ENCODE measurements around the gene UBASH3A.

The UBASH3A gene

DNA sequence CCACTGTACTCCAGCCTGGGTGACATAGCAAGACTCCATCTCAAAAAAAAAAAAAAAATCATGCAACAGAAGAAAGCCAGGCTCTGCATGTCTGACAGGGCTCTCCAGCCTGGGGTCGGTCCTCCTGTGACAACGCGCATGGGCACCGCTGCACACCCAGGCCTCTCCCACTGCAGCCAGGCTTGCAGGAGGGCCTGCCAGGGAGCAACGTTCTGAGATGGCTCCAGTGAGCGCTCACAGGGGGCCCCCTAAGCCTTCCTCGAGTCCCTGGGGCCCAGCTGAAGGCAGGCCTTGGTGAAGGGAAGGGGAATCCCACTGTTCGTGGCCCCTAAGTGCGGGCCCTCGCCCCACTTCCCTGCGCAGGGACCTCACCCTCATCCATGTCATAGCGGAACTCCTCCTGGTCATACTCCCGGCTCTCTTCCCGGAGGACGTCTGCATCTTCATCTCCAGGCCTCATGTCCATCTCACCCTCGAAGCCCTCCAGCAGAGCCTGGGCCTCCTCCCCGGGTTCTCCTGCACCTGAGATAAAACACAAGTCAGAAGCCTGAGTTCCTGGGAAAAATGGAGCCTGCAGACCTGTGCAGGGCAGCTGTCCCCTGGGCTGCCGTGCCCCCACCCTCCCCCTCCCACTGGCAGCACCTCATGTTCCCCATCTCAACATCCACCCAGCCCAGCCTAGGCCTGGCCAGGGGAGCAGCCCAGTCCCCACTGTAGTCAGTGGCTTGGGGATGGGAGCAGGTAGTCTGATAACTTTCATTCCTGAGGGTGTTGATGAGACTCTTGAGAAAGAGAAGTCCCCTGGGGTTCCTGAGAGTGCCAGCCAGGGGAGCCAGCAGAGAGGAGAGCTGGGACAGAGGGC is 72.1 kb downstream of the UBASH3A start:
- TF ChIP-seq, protein P1, sequence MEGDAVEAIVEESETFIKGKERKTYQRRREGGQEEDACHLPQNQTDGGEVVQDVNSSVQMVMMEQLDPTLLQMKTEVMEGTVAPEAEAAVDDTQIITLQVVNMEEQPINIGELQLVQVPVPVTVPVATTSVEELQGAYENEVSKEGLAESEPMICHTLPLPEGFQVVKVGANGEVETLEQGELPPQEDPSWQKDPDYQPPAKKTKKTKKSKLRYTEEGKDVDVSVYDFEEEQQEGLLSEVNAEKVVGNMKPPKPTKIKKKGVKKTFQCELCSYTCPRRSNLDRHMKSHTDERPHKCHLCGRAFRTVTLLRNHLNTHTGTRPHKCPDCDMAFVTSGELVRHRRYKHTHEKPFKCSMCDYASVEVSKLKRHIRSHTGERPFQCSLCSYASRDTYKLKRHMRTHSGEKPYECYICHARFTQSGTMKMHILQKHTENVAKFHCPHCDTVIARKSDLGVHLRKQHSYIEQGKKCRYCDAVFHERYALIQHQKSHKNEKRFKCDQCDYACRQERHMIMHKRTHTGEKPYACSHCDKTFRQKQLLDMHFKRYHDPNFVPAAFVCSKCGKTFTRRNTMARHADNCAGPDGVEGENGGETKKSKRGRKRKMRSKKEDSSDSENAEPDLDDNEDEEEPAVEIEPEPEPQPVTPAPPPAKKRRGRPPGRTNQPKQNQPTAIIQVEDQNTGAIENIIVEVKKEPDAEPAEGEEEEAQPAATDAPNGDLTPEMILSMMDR (IDR thresholded peaks at IDR 0.05; ENCODE audit: low read depth, low read length) = no peak
- Histone ChIP-seq H3K4me1 (no peaks in the 10 kb centered on the region; the same call in 1 of the 2 replicates), H3K27me3 (no peaks in the 10 kb centered on the region), H3K36me3 (no peaks in the 10 kb centered on the region), H3K9me3 (no peaks in the 10 kb centered on the region), H3K4me3 (ENCODE audit: low read depth, low read length) (no peak overlapping the region)
- DNase-seq = no peak

GRCh38 chr21:42476388-42477331 is 73.0 kb downstream of the UBASH3A start:
- H3K4me1 ChIP-seq = no peaks in the 10 kb centered on the region; the same call in 1 of the 2 replicates

DNA sequence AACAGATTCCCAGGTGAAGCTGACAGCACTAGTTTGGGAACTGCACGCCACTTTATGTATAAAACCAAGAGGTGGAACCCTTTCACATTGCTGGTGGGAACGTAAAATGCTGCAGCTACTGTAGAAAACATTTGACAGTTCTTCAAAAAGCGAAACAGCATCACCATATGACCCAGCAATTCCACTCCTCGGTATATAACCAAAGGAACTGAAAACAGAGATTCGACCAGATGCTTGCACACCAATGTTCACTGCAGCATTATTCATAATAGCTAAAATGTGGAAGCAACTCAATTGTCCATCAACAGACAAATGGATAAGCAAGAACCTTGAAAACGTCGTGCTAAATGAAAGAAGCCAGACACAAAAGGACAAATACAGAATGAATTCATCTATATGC is 74.8 kb downstream of the UBASH3A start:
- Histone ChIP-seq H3K9me3 (no peaks in the 10 kb centered on the region), H3K36me3 (no peaks in the 10 kb centered on the region), H3K4me1 (no peaks in the 10 kb centered on the region; the same call in 1 of the 2 replicates), H3K4me3 (ENCODE audit: low read depth, low read length) (no peak overlapping the region), H3K27me3 (0 out of 2 replicates have a peak, but pooled peaks cover 3% of the 10 kb centered on the region)
- no peak for DNase-seq
- TF ChIP-seq, protein P1 (IDR thresholded peaks at IDR 0.05; ENCODE audit: low read depth, low read length) = no peak

More at GRCh38 chr21:42476388-42477331, 73.0 kb downstream of the UBASH3A start:
- Histone ChIP-seq H3K4me3 (ENCODE audit: low read depth, low read length) (no peak overlapping the region), H3K36me3 (no peaks in the 10 kb centered on the region), H3K27me3 (no peaks in the 10 kb centered on the region), H3K9me3 (no peaks in the 10 kb centered on the region)
- DNase-seq = no peak
- TF ChIP-seq, protein P1 (IDR thresholded peaks at IDR 0.05; ENCODE audit: low read depth, low read length) = no peak

- H3K36me3 ChIP-seq = no peaks in the 10 kb centered on the region
- H3K9me3 ChIP-seq = no peaks in the 10 kb centered on the region
- H3K27me3 ChIP-seq = 0 out of 2 replicates have a peak, but pooled peaks cover 3% of the 10 kb centered on the region
- H3K4me1 ChIP-seq = no peaks in the 10 kb centered on the region; the same call in 1 of the 2 replicates
- no peak for DNase-seq
- TF ChIP-seq, protein P1 (IDR thresholded peaks at IDR 0.05; ENCODE audit: low read depth, low read length) = no peak
- no peak overlapping the region for H3K4me3 ChIP-seq (ENCODE audit: low read depth, low read length)
These were observed 75.9 kb downstream of the UBASH3A start for GRCh38 chr21:42479582-42479981.

GRCh38 chr21:42480736-42481135 is 77.0 kb downstream of the UBASH3A start:
- H3K36me3 ChIP-seq = no peaks in the 10 kb centered on the region
- no peak overlapping the region for H3K4me3 ChIP-seq (ENCODE audit: low read depth, low read length)
- DNase-seq = no peak
- TF ChIP-seq, protein P1 (IDR thresholded peaks at IDR 0.05; ENCODE audit: low read depth, low read length) = no peak
- 0 out of 2 replicates have a peak, but pooled peaks cover 3% of the 10 kb centered on the region for H3K27me3 ChIP-seq
- H3K9me3 ChIP-seq = no peaks in the 10 kb centered on the region
- H3K4me1 ChIP-seq = no peaks in the 10 kb centered on the region

Measured in BE2C (cell line).